ENCODE data around the gene VAV2.
A peak's percentile ranks its signal among the peaks of the same experiment; 100 is the strongest.

The VAV2 gene

GRCh38 chr9:133786907-133787753 is 205.0 kb downstream of the VAV2 start:
- no peak for DNase-seq (ENCODE audit: low read depth in 2 of 3, low spot score in 2 of 3)

- DNase-seq (ENCODE audit: low read depth in 2 of 3, low spot score in 2 of 3): no peak
Observed at GRCh38 chr9:133786371-133786753, 205.8 kb downstream of the VAV2 start.

- no peak for DNase-seq (ENCODE audit: low read depth in 2 of 3, low spot score in 2 of 3)
Observed at GRCh38 chr9:133785753-133786370, 206.3 kb downstream of the VAV2 start.

- no peak for DNase-seq (ENCODE audit: low read depth in 2 of 3, low spot score in 2 of 3)
Observed at GRCh38 chr9:133784731-133785561, 207.2 kb downstream of the VAV2 start.

- DNase-seq (ENCODE audit: low read depth in 2 of 3, low spot score in 2 of 3): no peak
Observed at GRCh38 chr9:133783331-133783731, 208.8 kb downstream of the VAV2 start.

GRCh38 chr9:133782157-133783130 is 209.7 kb downstream of the VAV2 start:
- DNase-seq (ENCODE audit: low read depth in 2 of 3, low spot score in 2 of 3): peak; percentile 11 to 40 (median 34)

GRCh38 chr9:133781828-133782135 is 210.3 kb downstream of the VAV2 start:
- no peak for DNase-seq (ENCODE audit: low read depth in 2 of 3, low spot score in 2 of 3)

GRCh38 chr9:133780962-133781827 is 210.9 kb downstream of the VAV2 start:
- no peak for DNase-seq (ENCODE audit: low read depth in 2 of 3, low spot score in 2 of 3)

GRCh38 chr9:133780404-133780945 is 211.6 kb downstream of the VAV2 start:
- DNase-seq (ENCODE audit: low read depth in 2 of 3, low spot score in 2 of 3): no peak

DNA sequence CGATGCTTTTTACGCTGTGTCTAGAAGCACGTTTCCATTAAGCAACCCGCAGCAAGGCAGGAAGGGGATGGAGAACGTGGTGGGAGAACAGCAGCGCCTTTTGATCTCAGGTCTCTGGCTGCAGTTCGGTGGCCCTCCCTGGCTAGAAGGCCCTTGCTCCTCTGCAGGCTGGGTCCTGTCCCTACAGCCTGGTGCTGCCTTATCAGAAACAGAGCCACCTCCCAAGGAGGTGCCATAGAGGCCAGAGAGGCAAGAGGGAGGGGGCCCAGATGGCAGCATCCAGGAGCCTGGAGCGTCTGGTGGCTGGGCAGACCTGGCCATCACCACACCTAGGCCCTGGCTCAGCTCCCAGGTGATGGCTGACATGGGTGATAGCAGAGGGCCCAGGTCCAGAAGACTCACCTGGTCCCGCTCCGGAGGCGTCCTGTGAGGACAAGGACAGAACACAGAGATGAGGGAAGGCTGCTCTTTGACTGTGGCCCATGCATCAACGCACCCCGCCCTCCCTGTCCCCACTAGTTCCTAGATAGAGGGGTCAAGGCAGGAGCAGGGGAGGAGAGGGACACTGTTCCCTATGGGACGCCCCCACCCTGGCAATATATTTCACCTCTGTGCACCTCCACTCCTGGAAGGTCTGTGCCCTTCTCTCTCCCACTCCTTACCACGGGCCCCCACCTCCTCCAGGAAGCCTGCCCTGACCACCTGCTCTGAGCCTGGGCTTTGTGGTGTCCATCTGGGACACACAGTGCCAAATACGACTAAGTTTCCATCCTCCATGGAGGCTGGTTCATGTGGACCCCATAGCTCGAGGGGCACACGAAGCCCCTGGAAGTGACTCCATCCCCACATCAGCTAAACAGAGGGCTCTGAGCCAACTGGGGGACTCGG is 212.4 kb downstream of the VAV2 start:
- DNase-seq (ENCODE audit: low read depth in 2 of 3, low spot score in 2 of 3): no peak

- no peak for DNase-seq (ENCODE audit: low read depth in 2 of 3, low spot score in 2 of 3)
Observed at GRCh38 chr9:133779081-133779480, 213.0 kb downstream of the VAV2 start.

- no peak for DNase-seq (ENCODE audit: low read depth in 2 of 3, low spot score in 2 of 3)
Observed at GRCh38 chr9:133778336-133779013, 213.6 kb downstream of the VAV2 start.

GRCh38 chr9:133777871-133778270 is 214.3 kb downstream of the VAV2 start:
- no peak for DNase-seq (ENCODE audit: low read depth in 2 of 3, low spot score in 2 of 3)

DNA sequence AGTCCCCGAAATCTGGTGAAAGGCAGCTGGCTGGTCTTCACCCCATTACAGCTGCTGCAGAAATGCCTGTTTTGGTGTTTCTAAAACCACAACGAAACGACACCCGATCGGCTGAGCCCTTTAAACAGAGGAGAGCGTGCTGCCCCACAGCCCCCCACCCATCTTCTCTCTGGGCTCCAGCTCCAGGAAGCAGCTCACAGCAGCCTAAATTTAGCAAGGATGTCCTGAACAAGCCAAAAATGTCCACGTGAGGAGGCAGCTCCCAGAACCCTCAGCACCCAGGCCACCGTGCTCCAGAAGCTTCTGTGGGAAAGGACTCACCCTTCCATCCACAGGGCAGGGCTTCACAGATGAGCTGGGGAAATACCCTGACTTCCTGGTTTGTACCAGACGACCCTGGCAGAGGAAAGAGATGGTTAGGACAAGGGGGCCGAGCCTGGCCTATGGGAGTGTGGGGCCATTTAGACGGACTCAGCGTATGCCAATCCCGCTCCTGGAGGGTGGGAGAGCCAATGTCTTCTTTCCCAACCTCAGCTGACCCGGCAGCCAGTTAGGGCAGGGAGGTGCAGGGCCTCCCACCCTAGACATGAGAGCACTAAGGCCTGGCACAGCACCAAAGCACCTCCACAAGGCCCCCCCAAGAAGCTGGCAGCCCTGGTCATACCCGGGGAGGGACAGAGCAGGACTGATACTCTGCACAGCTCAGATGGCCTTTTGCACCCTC is 214.9 kb downstream of the VAV2 start:
- no peak for DNase-seq (ENCODE audit: low read depth in 2 of 3, low spot score in 2 of 3)

DNA sequence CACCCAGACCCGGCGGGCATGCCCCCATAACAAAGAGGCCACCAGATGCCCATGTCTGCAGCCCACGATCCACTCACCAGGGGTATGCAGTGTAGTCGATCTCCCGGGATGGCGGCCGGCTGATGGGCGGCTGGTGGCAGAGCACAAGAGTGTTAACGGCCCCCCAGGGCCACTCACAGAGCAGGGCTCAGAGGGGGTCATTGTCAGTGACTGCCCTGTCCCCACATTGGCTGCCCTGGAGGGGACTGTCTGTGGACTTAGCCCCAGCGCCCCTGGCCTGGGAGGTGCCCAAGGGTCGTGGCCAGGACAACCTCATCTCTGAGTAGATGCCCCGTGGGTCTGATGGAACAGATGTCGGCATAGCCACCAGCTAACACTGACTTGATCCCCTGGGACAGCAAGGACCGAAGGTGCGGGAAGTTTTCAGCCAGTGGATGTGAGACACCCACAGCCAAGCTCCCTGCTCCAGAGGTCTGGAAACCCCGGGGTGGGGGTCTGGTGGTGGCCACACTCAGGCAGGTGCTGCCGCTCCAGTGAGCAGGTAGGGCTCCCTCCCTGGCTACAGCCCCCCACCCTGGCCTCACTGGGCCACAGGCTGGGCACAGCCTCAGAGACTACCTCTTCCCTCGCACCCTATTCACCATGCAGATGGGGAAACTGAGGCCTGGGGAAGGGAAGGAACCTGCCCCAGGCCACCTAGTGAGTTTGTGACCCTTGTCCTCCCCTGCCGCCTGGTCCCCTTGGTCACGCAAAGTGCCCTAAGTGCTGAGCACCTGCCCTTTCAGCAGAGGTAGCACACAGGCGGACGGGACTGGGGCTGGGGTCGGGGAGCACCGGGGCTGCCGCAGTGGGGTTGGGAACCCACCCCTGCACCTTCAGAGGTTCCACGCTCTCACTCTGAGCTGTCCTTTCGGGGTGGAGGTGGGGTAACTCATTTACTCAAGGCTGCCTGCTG is 215.9 kb downstream of the VAV2 start:
- DNase-seq (ENCODE audit: low read depth in 2 of 3, low spot score in 2 of 3): no peak

DNA sequence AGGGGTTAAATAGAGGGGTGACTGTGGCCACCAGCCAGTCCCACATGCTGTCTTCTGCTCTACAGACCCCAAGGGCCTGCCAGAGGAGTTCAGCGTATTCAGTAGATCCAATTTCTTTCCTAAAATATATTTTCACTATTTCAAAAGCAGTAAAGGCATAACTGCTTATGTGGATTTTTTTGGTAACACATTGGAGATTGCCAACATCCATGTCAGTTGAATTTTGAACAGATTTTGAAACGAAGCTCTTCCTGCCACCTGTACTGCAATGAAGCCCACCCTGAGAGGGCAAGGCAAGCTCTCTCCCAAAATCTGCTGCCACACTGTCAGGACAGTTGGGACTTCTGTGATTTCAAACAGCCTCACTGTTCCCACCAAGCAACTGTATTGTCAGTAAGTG is 216.8 kb downstream of the VAV2 start:
- DNase-seq (ENCODE audit: low read depth in 2 of 3, low spot score in 2 of 3): no peak

Measured in activated CD8-positive, alpha-beta memory T cell treated with anti-CD3 and anti-CD28 coated beads for 48 hours (primary cell).